Lower leg skin (tissue), 4 donors: Measurements from ENCODE around the gene CHCHD1. TPM values are rescaled to one million over a fixed set of nuclear protein-coding genes. Genes with fewer than 3 reads are reported as not detected.
"Not testable (repeated sequence)": the region's sequence is repeated elsewhere in the genome, so short reads cannot be mapped to it uniquely, and the experiment has no call there.

Experiments used
- DNase-seq, 2 donors: peaks; one replicate each; pipeline ENCODE4 v3.0.0-alpha.2; 2019; ENCODE audit warnings: low spot score in 2 of 2
- H3K4me3 ChIP-seq: fragments of 200-600 bp; sonication (generic); 2 replicates; pipeline ENCODE4 v1.5.1; 2017; ENCODE audit warnings: mild to moderate bottlenecking, low read depth; ENCODE audit not compliant: poor library complexity, severe bottlenecking
- POLR2A ChIP-seq, 2 donors: fragments of 450-650 bp; IDR thresholded peaks; one replicate each; pipeline ENCODE4 v1.6.1; 2016 to 2017; ENCODE audit warnings: antibody characterized with exemption in 2 of 2, mild to moderate bottlenecking in 1 of 2, moderate library complexity in 1 of 2
- WGBS, 2 donors: methylation state at CpG; one replicate each; pipeline ENCODE4 v1.1.5; 2018; 5-methylcytosine and 5-hydroxymethylcytosine counted together
- intact Hi-C: fragments of 100-400 bp; cut with DNase I; formaldehyde crosslinking; loops from one replicate; pipeline ENCODE4 v1.15.0; 2023; ENCODE audit warnings: low total_unique reads
- total RNA-seq, 4 donors: library from RNA; depleted of rRNA; stranded (reverse); fragments of >200 nt; gene quantifications; one replicate each; pipeline ENCODE4 v1.1.0, GENCODE V29; 2016
- TF ChIP-seq, protein P1 (sequence below), 3 donors: fragments of 450-650 bp; IDR thresholded peaks; one replicate each; pipeline ENCODE4 v1.5.1; 2016; ENCODE audit warnings: antibody characterized with exemption in 3 of 3, mild to moderate bottlenecking in 3 of 3, moderate library complexity in 2 of 3

Gene CHCHD1
- total RNA-seq, 4 donors from 2014 or later = 27.6 to 36.5 (median 34.2) TPM

DNA sequence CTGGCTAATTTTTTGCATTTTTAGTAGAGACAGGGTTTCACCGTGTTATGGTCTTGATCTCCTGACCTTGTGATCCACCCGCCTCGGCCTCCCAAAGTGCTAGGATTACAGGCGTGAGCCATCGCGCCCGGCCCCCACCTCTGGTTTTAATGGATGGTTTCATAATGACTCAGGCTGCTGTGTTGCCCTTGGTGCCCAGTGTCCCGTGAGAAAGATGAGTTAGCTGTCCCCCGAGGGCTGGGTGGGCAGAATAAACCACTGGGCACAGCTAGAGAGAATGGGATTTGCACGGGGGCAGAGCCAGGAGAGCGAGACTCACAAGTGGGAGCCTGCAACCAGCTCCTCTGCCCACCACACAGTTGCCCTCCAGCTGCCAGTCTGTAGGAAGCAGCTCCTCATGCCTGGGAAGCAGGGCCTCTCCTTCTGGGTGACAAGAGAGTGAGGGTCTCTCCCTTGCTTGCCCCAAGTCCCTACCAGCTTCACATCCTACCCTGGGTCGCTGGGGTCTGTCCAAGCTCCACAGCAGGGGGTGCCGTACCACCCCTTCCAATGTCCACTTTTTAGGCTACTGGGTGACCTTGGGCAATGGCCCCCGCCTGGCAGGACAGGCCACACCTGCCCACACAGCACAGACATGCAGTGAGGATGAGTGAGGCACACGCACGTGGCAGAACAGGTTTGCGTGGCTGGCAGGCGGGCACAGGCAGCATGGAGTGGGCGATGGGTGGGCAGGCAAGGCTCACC lies 45.7 kb downstream of the CHCHD1 start:
- TF ChIP-seq, protein P1, sequence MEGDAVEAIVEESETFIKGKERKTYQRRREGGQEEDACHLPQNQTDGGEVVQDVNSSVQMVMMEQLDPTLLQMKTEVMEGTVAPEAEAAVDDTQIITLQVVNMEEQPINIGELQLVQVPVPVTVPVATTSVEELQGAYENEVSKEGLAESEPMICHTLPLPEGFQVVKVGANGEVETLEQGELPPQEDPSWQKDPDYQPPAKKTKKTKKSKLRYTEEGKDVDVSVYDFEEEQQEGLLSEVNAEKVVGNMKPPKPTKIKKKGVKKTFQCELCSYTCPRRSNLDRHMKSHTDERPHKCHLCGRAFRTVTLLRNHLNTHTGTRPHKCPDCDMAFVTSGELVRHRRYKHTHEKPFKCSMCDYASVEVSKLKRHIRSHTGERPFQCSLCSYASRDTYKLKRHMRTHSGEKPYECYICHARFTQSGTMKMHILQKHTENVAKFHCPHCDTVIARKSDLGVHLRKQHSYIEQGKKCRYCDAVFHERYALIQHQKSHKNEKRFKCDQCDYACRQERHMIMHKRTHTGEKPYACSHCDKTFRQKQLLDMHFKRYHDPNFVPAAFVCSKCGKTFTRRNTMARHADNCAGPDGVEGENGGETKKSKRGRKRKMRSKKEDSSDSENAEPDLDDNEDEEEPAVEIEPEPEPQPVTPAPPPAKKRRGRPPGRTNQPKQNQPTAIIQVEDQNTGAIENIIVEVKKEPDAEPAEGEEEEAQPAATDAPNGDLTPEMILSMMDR (IDR thresholded peaks at IDR 0.05) = no peak
- TF ChIP-seq POLR2A (IDR thresholded peaks at IDR 0.05) = no peak
- 75 to 80% methylated on average over 16 to 19 of the region's 19 CpGs for WGBS, 2 donors
- intact Hi-C loops = no loop called here
- no peak for DNase-seq
- H3K4me3 ChIP-seq = no peak overlapping the region

DNA sequence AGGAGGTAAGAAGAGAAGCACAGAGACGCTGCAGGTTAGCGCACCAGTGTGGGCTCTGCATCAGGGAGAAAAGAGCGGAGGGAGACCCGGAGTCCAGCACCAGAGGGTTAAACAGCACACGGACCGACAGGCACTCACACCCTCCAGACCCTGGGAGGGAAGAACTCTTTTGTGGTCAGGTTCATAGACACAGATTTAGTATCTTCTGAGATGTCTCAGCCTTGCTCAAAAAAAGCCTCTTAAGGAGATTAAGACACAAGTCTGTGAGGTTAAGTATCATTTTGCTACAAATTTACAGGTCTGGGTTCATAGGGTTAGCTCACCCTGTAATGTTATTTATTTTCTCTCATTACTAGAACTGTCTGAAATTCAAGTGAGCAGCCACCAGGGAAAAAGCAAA lies 46.3 kb downstream of the CHCHD1 start:
- no peak overlapping the region for H3K4me3 ChIP-seq
- no peak for DNase-seq
- WGBS, 2 donors = 90 to 94% methylated on average over 6 of the region's 6 CpGs
- intact Hi-C loops = no loop called here
- TF ChIP-seq POLR2A (IDR thresholded peaks at IDR 0.05) = no peak
- TF ChIP-seq, protein P1 (IDR thresholded peaks at IDR 0.05) = no peak

DNA sequence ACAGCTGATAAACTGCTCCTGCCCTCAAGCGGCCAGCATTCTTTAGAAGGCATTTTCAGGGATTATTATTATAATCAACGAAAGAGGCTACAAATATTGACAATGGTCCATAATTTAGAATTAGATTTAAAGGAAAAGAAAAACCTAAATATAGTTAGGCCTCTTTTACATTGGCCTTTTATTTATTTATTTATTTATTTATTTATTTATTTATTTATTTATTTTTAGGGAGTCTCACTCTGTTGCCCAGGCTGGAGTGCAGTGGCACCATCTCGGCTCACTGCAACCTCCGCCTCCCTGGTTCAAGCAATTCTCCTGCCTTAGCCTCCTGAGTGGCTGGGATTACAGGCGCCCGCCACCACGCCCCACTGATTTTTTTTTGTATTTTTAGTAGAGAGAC lies 47.2 kb downstream of the CHCHD1 start:
- H3K4me3 ChIP-seq, DNase-seq, intact Hi-C loops: not testable (repeated sequence)
- 91 to 98% methylated on average over 7 of the region's 7 CpGs for WGBS, 2 donors

Other genes with a start within 250 kb of the CHCHD1 start
- gene USP54, start 190.7 kb upstream of the CHCHD1 start, total RNA-seq = 10 to 100 TPM; 54.0 to 83.5 (median 65.8) TPM
- gene MYOZ1, start 140.6 kb upstream of the CHCHD1 start, total RNA-seq = 1 to 10 TPM in 1 of 4 donors, under 1 TPM in 2, not detected in 1; 0.27 to 1.4 (median 0.78) TPM
- gene SYNPO2L, start 126.0 kb upstream of the CHCHD1 start, total RNA-seq = not detected
- gene AGAP5, start 83.9 kb upstream of the CHCHD1 start, total RNA-seq = 10 to 100 TPM in 1 of 4 donors, 1 to 10 TPM in 3; 3.0 to 11.2 (median 5.2) TPM
- 10 to 100 TPM; 45.5 to 60.3 (median 58.1) TPM for gene SEC24C, start 37.7 kb upstream of the CHCHD1 start, total RNA-seq
- gene ZSWIM8, start 3.6 kb downstream of the CHCHD1 start, total RNA-seq = 100 to 1,000 TPM in 3 of 4 donors, 10 to 100 TPM in 1; 99.0 to 262 (median 108) TPM
- gene NDST2, start 29.6 kb downstream of the CHCHD1 start, total RNA-seq = 10 to 100 TPM; 16.7 to 41.5 (median 37.4) TPM
- 10 to 100 TPM; 20.0 to 27.9 (median 24.2) TPM for gene CAMK2G, start 92.5 kb downstream of the CHCHD1 start, total RNA-seq
- 10 to 100 TPM; 12.7 to 28.5 (median 14.7) TPM for gene PLAU, start 129.1 kb downstream of the CHCHD1 start, total RNA-seq
- 10 to 100 TPM; 53.3 to 90.4 (median 63.1) TPM for gene VCL, start 216.1 kb downstream of the CHCHD1 start, total RNA-seq